Stimulated activated naive B cell treated with anti-CD40 and anti-IgM and Interleukin-4, amounts not matched to agents 10 μg/mL and 1 μg/mL and 100 μg/mL, for 72 hours (primary cell): ENCODE measurements around the gene USH1G.
"Not testable (repeated sequence)": the region's sequence is repeated elsewhere in the genome, so short reads cannot be mapped to it uniquely, and the experiment has no call there.

Source experiments
- ATAC-seq, 2 donors: fragments of 150-1000 bp; cut with Tn5 transposase; replicated peaks; 2 replicates each; pipeline ENCODE4 v1.10.0; 2021; ENCODE audit warnings: moderate library complexity in 1 of 2
- DNase-seq: peaks from one replicate; pipeline ENCODE4 v3.0.0; 2021
- H3K27ac Mint-ChIP-seq: one replicate; pipeline ENCODE4 v1.8.0; 2022; ENCODE audit warnings: mild to moderate bottlenecking, mixed read lengths
- H3K27me3 Mint-ChIP-seq, 2 donors: one replicate each; pipeline ENCODE4 v1.8.0; 2022; ENCODE audit warnings: mixed read lengths in 2 of 2
- H3K36me3 Mint-ChIP-seq, 2 donors: one replicate each; pipeline ENCODE4 v1.8.0; 2022; ENCODE audit warnings: mixed read lengths in 2 of 2, mild to moderate bottlenecking in 1 of 2
- H3K4me1 Mint-ChIP-seq, 2 donors: one replicate each; pipeline ENCODE4 v1.8.0; 2022; ENCODE audit warnings: mixed read lengths in 2 of 2, mild to moderate bottlenecking in 1 of 2
- H3K4me3 Mint-ChIP-seq, 2 donors: one replicate each; pipeline ENCODE4 v1.8.0; 2022; ENCODE audit warnings: mild to moderate bottlenecking in 2 of 2, mixed read lengths in 2 of 2, moderate library complexity in 1 of 2
- H3K9me3 Mint-ChIP-seq, 2 donors: one replicate each; pipeline ENCODE4 v1.8.0; 2022; ENCODE audit warnings: mixed read lengths in 2 of 2, mild to moderate bottlenecking in 1 of 2

USH1G gene

DNA sequence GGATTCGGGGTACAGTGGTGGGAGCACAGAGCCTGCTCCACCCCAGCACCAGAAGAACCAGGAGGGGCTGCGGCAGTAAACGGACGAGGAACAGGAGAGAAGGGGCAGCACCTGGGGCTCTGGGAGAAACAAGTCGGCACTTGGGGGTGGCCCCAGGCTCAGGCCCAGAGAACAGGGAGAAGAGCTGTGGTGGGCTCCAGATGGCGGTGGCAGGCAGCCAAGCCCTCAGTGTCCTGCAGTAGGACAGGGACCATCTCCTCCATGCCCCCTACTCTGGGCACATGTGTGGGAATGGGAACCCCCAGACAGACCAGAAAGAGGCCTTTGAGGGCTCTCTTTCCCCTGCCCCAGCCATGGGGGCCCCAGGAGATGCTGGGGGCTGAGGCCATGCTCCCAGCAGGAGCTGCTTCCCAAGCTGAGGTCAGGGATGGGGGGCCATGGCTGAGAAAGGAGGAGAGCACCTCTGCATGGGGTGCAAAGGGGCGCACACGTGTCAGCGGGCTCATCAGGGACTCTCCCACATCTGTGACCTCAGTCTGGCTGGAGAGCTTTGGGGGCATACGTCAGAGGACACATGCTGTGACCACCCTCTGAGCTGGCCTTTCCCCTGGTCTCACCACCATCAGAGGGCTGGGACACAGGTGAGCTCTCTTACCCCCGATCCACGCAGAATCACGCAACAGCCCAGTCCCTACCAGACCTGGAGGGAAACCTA is 6.8 kb downstream of the USH1G start:
- Mint-ChIP-seq H3K27ac (no peak overlapping the region), H3K27me3 (peaks cover 37 to 49% of the 10 kb centered on the region in 2 donors)

GRCh38 chr17:74911423-74911822 is 11.6 kb downstream of the USH1G start:
- H3K4me3 Mint-ChIP-seq, H3K36me3 Mint-ChIP-seq, H3K27ac Mint-ChIP-seq, H3K4me1 Mint-ChIP-seq, H3K9me3 Mint-ChIP-seq, DNase-seq, ATAC-seq: not testable (repeated sequence)
- peaks cover 14 to 29% of the 10 kb centered on the region in 2 donors for H3K27me3 Mint-ChIP-seq

More for the DNA sequence above, 6.8 kb downstream of the USH1G start:
- no peak for DNase-seq
- no peak for ATAC-seq
- no peak overlapping the region for H3K4me3 Mint-ChIP-seq
- H3K9me3 Mint-ChIP-seq, result peaks cover 0 to 2% of the 10 kb centered on the region in 2 donors
- no peaks in the 10 kb centered on the region for H3K4me1 Mint-ChIP-seq
- no peaks in the 10 kb centered on the region for H3K36me3 Mint-ChIP-seq

DNA sequence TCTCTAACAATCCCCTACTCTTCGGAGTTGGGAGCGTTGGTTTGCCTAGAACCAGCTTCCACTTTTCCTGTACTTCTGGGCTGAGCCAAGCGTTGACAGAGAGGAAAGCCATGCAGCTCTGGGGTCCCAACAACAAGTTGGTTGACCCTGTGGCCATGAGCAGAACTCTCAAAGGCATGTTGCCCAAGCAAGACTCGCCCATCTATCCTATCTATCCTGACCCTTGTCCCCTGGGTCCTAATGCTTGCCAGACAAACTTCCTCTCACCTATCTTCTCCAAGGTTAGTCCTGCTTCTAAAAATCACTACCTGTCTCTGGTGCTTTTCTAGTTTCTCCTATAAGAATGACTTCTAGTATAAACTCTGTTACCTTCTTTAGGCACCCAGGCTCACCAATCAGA is 14.0 kb downstream of the USH1G start:
- not testable (repeated sequence) for ATAC-seq, DNase-seq, H3K9me3 Mint-ChIP-seq, H3K27ac Mint-ChIP-seq, H3K4me3 Mint-ChIP-seq, H3K4me1 Mint-ChIP-seq, H3K36me3 Mint-ChIP-seq
- peaks cover 11 to 26% of the 10 kb centered on the region in 2 donors for H3K27me3 Mint-ChIP-seq

DNA sequence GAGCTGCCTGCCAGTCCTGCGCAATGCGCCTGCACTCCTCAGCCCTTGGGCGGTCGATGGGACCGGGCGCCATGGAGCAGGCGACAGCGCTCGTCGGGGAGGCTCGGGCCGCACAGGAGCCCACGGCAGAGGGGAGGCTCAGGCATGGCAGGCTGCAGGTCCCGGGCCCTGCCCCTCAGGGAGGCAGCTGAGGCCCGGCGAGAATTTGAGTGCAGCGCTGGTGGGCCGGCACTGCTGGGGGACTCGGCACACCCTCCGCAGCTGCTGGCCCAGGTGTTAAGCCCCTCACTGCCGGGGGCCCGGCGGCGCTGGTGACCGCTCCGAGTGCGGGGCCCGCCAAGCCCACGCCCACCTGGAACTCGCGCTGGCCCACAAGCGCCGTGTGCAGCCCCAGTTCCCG is 16.0 kb downstream of the USH1G start:
- H3K9me3 Mint-ChIP-seq, result no peaks in the 10 kb centered on the region
- ATAC-seq (no peak), DNase-seq (no peak)
- H3K36me3 Mint-ChIP-seq, result no peaks in the 10 kb centered on the region
- no peak overlapping the region for H3K4me3 Mint-ChIP-seq
- no peaks in the 10 kb centered on the region for H3K4me1 Mint-ChIP-seq
- no peak overlapping the region for H3K27ac Mint-ChIP-seq
- peaks cover 28 to 40% of the 10 kb centered on the region in 2 donors for H3K27me3 Mint-ChIP-seq

DNA sequence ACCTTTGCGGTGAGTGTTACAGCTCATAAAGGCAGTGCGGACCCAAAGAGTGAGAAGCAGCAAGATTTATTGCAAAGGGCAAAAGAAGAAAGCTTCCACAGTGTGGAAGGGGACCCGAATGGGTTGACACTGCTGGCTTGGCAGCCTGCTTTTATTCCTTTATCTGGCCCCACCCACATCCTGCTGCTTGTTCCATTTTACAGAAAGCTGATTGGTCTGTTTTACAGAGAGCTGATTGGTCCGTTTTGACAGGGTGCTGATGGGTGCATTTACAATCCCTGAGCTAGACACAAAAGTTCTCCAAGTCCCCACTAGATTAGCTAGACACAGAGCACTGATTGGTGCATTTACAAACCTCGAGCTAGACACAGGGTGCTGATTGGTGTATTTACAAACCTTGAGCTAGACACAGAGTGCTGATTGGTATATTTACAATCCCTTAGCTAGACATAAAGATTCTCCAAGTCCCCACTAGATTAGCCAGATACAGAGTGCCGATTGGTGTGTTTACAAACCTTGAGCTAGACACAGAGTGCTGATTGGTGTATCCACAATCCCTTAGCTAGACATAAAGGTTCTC is 16.8 kb downstream of the USH1G start:
- not testable (repeated sequence) for H3K4me1 Mint-ChIP-seq, H3K4me3 Mint-ChIP-seq, H3K9me3 Mint-ChIP-seq, DNase-seq, H3K27ac Mint-ChIP-seq, H3K36me3 Mint-ChIP-seq, ATAC-seq
- peaks cover 34 to 41% of the 10 kb centered on the region in 2 donors for H3K27me3 Mint-ChIP-seq

- no peak overlapping the region for H3K4me3 Mint-ChIP-seq
- H3K27me3 Mint-ChIP-seq, result peaks cover 43 to 44% of the 10 kb centered on the region in 2 donors
- DNase-seq (no peak), ATAC-seq (no peak)
- no peak overlapping the region for H3K27ac Mint-ChIP-seq
- no peaks in the 10 kb centered on the region for H3K9me3 Mint-ChIP-seq
- H3K36me3 Mint-ChIP-seq, result no peaks in the 10 kb centered on the region
- H3K4me1 Mint-ChIP-seq, result no peaks in the 10 kb centered on the region
Measured at GRCh38 chr17:74904687-74905409, 18.2 kb downstream of the USH1G start.

DNA sequence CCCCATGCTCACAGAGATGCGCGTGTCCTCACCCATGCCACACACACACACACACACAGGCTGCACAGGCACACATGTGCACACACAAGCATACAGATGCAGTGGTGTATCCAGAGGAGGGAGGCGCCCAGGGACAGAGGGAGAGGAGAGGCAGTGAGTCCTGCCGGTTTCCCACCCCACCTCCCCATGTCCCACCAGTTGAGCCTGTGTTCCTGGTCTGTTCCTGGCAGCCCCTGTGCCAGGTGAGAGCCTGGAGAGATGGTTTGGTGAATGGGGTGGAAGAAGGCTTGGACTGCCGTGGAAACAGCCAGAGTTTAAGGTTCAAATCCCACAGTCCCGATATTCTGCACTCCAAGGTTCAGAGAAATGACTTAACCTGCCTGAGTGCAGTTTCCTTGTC is 19.4 kb downstream of the USH1G start:
- no peaks in the 10 kb centered on the region for H3K36me3 Mint-ChIP-seq
- DNase-seq (no peak), ATAC-seq (no peak)
- no peaks in the 10 kb centered on the region for H3K9me3 Mint-ChIP-seq
- no peak overlapping the region for H3K27ac Mint-ChIP-seq
- peaks cover 41 to 48% of the 10 kb centered on the region in 2 donors for H3K27me3 Mint-ChIP-seq
- no peaks in the 10 kb centered on the region for H3K4me1 Mint-ChIP-seq
- no peak overlapping the region for H3K4me3 Mint-ChIP-seq

- Mint-ChIP-seq H3K4me3 (no peak overlapping the region), H3K27ac (no peak overlapping the region), H3K4me1 (no peaks in the 10 kb centered on the region), H3K27me3 (peaks cover 46 to 50% of the 10 kb centered on the region in 2 donors), H3K36me3 (no peaks in the 10 kb centered on the region), H3K9me3 (no peaks in the 10 kb centered on the region)
- ATAC-seq (no peak), DNase-seq (no peak)
Measured at GRCh38 chr17:74903034-74903433, 20.0 kb downstream of the USH1G start.

DNA sequence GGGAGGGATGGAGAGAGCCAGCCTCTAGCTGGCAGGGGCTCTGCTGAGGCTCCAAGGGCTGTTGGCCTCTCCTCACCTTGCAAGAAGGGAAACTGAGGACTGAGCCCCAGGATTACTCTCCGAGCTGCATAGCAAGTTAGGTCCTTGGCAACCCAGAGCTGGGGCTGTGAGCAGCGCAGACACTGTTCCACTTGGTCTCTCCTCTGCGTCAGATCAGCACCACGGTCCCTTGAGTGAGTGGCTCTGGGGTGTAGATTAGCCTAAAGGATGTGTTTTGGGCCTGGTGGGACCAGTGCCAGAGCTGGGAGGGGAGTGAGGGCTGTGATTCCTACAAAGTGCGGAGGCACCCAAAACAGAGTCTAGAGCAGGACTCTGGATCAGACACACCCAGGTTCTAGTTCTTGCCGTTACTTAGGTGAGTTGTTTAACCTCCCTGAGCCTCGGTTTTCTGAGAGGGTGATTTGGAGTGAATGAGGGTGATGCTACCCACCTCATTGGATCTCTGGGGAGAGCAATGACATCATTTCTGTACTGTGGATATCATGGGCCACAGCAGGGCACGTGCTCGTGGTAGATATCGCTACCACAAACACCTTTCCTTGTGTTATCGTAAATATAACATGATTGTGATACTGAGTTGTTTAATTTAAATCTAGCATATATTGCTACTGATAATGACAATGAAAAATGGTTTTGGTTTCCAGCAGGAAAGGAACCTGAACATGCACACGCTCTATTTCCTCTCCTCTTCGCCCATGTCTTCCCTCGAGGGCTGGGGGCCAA is 21.5 kb downstream of the USH1G start:
- no peak overlapping the region for H3K4me3 Mint-ChIP-seq
- no peaks in the 10 kb centered on the region for H3K36me3 Mint-ChIP-seq
- H3K4me1 Mint-ChIP-seq, result no peaks in the 10 kb centered on the region
- no peak overlapping the region for H3K27ac Mint-ChIP-seq
- no peak for DNase-seq
- ATAC-seq, result no peak
- H3K27me3 Mint-ChIP-seq, result peaks cover 51 to 54% of the 10 kb centered on the region in 2 donors
- H3K9me3 Mint-ChIP-seq, result no peaks in the 10 kb centered on the region

GRCh38 chr17:74900208-74900607 is 22.8 kb downstream of the USH1G start:
- no peaks in the 10 kb centered on the region for H3K9me3 Mint-ChIP-seq
- H3K27ac Mint-ChIP-seq, result no peak overlapping the region
- no peak for DNase-seq
- H3K36me3 Mint-ChIP-seq, result no peaks in the 10 kb centered on the region
- H3K4me1 Mint-ChIP-seq, result no peaks in the 10 kb centered on the region
- H3K27me3 Mint-ChIP-seq, result peaks cover 57 to 60% of the 10 kb centered on the region in 2 donors
- no peak for ATAC-seq
- H3K4me3 Mint-ChIP-seq, result no peak overlapping the region

DNA sequence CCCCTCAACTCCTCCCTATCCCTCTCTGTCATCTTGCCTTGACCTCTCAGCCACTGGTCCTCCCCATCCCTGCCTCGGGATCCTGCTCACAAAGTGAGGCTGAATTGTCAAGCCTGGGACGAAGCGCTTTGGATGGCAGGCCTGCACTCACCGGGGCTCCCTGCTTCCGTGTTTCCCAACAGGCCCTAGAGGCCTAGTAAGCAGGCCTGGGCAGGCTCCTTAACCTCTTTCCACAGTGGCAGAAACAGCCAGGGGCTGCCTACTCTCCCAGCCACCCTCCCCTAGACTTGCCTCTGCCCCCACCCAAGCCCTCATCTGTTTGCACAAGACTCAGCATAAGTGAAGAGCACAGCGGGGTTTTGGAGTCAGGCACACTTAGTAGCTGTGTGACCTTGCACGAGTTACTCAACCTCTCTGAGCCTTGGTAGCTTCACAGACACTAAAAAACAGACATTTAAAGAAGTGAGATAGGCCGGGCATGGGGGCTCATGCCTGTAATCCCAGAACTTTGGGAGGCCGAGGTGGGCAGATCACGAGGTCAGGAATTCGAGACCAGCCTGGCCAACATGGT is 24.6 kb downstream of the USH1G start:
- Mint-ChIP-seq H3K27ac (peak overlapping the region; percentile 78), H3K4me1 (peaks cover 3 to 6% of the 10 kb centered on the region in 2 donors), H3K36me3 (no peaks in the 10 kb centered on the region), H3K9me3 (no peaks in the 10 kb centered on the region), H3K27me3 (peaks cover 65 to 68% of the 10 kb centered on the region in 2 donors), H3K4me3 (no peak overlapping the region)
- ATAC-seq, result no peak
- DNase-seq, result no peak

DNA sequence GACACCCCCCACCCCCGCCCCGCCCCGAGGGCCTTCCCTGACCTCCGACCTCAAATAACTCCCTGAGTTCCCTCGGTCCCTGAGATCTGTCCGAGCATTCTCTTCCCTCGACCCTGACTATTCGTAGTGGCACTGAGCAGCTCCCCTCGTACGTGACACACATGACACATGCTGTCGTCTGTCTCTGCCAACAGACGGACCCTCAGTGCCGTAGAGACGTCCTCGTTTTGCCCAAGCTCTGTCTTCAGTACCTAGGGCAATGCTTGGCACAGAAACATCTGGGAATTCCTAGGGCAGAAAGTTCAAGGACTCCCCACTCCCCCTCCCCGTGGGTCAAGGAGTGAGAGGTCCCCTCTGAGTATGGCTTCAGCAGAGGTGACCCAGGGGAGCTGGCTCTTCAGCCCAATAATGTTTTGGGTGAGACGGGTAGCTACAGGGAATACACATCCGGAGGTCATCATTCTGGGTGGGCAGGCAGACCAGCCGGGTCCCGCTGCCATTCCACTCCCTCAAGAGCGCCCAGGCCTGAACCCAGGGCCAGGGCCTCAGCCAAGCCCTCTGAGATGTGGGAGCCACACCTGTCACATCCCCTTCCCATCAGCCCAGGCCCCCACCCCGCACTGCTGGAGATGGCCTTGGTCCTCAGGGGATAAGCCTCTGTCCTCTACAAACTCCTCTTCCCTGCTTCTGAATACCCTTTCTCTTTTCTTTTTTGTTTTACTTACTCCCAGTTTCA is 29.0 kb downstream of the USH1G start:
- DNase-seq (no peak), ATAC-seq (no peak)
- no peak overlapping the region for H3K27ac Mint-ChIP-seq
- H3K4me3 Mint-ChIP-seq, result peak overlapping the region; percentile 53 to 78
- peaks cover 57 to 71% of the 10 kb centered on the region in 2 donors for H3K27me3 Mint-ChIP-seq
- H3K4me1 Mint-ChIP-seq, result peaks cover 5 to 14% of the 10 kb centered on the region in 2 donors
- no peaks in the 10 kb centered on the region for H3K36me3 Mint-ChIP-seq
- no peaks in the 10 kb centered on the region for H3K9me3 Mint-ChIP-seq
